Measurements from ENCODE around the gene SPRR1B. TPM values are rescaled to one million over a fixed set of nuclear protein-coding genes. Genes with fewer than 3 reads are reported as not detected.

Gene SPRR1B
- total and polyA plus RNA-seq, 9 of the 15 experiments (the other 6 are each of a cell fraction or from before 2014, with no cell fraction given): not detected

DNA sequence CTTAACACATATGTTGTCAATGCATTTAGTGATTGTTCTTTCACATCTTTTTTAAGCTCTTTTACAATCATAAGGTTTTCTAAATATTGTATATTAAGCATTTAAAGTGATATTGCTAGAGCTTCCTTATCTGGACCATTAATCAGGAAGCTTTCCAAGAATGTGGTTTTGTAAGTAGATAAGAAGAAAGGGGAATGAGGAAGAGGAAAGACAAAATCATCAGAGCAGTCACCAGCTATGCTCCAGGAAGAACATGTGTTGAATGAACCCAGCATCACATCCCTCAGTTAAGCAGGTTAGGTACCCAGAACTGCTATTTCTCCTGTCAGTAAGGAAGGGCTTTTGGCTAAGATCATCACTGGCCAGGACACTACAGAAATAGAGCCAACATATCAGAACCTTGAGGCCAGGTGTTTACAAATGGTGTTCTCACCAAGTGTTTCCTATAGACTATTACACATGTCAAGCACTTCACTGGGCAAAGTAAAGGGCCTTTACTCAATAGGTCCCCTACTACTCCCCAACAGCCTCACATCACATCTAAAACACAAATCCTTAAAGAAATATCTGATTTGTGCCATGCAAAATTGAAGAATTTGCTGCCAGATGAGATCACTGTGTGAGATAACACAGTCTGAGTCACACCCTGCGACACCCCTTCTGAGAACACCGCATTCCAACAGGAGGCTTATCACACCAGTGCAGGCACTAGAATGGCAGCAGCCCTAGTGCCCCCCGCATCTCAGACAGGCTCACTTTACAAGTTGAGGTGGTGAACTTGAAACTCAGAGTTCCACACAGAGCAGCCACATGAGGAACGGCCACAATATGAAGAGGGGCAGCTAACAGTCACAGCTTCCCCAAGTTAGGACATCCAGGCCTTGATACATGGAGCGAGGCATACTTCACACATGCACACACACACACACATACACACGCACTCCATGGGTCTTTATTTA is 28.1 kb downstream of the SPRR1B start (continued):
- TF ChIP-seq, protein P1, sequence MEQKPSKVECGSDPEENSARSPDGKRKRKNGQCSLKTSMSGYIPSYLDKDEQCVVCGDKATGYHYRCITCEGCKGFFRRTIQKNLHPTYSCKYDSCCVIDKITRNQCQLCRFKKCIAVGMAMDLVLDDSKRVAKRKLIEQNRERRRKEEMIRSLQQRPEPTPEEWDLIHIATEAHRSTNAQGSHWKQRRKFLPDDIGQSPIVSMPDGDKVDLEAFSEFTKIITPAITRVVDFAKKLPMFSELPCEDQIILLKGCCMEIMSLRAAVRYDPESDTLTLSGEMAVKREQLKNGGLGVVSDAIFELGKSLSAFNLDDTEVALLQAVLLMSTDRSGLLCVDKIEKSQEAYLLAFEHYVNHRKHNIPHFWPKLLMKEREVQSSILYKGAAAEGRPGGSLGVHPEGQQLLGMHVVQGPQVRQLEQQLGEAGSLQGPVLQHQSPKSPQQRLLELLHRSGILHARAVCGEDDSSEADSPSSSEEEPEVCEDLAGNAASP (IDR thresholded peaks at IDR 0.05): no peak
- TF ChIP-seq SMARCA5 (IDR thresholded peaks at IDR 0.05) (no peak), COPS2 (conservative IDR thresholded peaks at IDR 0.05) (no peak), NFIC (IDR thresholded peaks at IDR 0.05) (peak; percentile 78), KLF16 (IDR thresholded peaks at IDR 0.05) (peak; percentile 90), NCOR1 (IDR thresholded peaks at IDR 0.05) (peak; percentile 89), MCM5 (IDR thresholded peaks at IDR 0.05; ENCODE audit: low read depth) (no peak)
- TF ChIP-seq, protein P2, sequence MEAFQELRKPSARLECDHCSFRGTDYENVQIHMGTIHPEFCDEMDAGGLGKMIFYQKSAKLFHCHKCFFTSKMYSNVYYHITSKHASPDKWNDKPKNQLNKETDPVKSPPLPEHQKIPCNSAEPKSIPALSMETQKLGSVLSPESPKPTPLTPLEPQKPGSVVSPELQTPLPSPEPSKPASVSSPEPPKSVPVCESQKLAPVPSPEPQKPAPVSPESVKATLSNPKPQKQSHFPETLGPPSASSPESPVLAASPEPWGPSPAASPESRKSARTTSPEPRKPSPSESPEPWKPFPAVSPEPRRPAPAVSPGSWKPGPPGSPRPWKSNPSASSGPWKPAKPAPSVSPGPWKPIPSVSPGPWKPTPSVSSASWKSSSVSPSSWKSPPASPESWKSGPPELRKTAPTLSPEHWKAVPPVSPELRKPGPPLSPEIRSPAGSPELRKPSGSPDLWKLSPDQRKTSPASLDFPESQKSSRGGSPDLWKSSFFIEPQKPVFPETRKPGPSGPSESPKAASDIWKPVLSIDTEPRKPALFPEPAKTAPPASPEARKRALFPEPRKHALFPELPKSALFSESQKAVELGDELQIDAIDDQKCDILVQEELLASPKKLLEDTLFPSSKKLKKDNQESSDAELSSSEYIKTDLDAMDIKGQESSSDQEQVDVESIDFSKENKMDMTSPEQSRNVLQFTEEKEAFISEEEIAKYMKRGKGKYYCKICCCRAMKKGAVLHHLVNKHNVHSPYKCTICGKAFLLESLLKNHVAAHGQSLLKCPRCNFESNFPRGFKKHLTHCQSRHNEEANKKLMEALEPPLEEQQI (IDR thresholded peaks at IDR 0.05): peak; percentile 84
- TF ChIP-seq, protein P3, sequence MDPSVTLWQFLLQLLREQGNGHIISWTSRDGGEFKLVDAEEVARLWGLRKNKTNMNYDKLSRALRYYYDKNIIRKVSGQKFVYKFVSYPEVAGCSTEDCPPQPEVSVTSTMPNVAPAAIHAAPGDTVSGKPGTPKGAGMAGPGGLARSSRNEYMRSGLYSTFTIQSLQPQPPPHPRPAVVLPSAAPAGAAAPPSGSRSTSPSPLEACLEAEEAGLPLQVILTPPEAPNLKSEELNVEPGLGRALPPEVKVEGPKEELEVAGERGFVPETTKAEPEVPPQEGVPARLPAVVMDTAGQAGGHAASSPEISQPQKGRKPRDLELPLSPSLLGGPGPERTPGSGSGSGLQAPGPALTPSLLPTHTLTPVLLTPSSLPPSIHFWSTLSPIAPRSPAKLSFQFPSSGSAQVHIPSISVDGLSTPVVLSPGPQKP (CRISPR knock-in tag; IDR thresholded peaks at IDR 0.05): no peak
- TF ChIP-seq, protein P4, sequence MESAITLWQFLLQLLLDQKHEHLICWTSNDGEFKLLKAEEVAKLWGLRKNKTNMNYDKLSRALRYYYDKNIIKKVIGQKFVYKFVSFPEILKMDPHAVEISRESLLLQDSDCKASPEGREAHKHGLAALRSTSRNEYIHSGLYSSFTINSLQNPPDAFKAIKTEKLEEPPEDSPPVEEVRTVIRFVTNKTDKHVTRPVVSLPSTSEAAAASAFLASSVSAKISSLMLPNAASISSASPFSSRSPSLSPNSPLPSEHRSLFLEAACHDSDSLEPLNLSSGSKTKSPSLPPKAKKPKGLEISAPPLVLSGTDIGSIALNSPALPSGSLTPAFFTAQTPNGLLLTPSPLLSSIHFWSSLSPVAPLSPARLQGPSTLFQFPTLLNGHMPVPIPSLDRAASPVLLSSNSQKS (CRISPR knock-in tag; IDR thresholded peaks at IDR 0.05): no peak
- TF ChIP-seq, protein P5, sequence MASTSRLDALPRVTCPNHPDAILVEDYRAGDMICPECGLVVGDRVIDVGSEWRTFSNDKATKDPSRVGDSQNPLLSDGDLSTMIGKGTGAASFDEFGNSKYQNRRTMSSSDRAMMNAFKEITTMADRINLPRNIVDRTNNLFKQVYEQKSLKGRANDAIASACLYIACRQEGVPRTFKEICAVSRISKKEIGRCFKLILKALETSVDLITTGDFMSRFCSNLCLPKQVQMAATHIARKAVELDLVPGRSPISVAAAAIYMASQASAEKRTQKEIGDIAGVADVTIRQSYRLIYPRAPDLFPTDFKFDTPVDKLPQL (IDR thresholded peaks at IDR 0.05; ENCODE audit: extremely low read depth, insufficient read length): no peak
- TF ChIP-seq, protein P6, sequence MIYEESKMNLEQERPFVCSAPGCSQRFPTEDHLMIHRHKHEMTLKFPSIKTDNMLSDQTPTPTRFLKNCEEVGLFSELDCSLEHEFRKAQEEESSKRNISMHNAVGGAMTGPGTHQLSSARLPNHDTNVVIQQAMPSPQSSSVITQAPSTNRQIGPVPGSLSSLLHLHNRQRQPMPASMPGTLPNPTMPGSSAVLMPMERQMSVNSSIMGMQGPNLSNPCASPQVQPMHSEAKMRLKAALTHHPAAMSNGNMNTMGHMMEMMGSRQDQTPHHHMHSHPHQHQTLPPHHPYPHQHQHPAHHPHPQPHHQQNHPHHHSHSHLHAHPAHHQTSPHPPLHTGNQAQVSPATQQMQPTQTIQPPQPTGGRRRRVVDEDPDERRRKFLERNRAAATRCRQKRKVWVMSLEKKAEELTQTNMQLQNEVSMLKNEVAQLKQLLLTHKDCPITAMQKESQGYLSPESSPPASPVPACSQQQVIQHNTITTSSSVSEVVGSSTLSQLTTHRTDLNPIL (CRISPR knock-in tag; IDR thresholded peaks at IDR 0.05): no peak
- TF ChIP-seq, protein P7, sequence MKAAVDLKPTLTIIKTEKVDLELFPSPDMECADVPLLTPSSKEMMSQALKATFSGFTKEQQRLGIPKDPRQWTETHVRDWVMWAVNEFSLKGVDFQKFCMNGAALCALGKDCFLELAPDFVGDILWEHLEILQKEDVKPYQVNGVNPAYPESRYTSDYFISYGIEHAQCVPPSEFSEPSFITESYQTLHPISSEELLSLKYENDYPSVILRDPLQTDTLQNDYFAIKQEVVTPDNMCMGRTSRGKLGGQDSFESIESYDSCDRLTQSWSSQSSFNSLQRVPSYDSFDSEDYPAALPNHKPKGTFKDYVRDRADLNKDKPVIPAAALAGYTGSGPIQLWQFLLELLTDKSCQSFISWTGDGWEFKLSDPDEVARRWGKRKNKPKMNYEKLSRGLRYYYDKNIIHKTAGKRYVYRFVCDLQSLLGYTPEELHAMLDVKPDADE (conservative IDR thresholded peaks at IDR 0.05; ENCODE audit: control insufficient read depth, low read depth, low read length): no peak; the same call in 1 of the 2 replicates
